ENCODE measurements around the gene ATP6V0B.
A peak's percentile ranks its signal among the peaks of the same experiment; 100 is the strongest.

Gene ATP6V0B

DNA sequence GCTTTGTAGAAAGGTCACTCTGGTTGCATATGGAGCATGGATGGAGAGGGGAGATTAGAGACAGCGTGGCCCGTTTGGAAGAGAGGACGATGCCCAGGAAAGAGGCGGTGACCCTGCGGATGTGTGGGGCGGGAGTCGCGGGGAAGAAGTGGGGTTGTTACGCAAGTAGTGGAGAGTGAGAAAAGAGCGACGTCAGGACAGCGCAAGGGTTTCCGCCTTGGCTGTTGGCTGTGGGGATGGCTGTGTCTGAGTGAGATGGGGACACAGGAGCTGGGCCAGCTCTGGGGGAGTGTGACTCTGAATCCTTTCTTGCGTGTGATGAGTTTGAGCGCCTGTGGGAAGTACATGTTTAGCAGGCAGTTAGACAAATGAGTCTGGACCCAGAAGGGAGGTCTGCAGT is 8.0 kb downstream of the ATP6V0B start:
- DNase-seq, result no peak

DNA sequence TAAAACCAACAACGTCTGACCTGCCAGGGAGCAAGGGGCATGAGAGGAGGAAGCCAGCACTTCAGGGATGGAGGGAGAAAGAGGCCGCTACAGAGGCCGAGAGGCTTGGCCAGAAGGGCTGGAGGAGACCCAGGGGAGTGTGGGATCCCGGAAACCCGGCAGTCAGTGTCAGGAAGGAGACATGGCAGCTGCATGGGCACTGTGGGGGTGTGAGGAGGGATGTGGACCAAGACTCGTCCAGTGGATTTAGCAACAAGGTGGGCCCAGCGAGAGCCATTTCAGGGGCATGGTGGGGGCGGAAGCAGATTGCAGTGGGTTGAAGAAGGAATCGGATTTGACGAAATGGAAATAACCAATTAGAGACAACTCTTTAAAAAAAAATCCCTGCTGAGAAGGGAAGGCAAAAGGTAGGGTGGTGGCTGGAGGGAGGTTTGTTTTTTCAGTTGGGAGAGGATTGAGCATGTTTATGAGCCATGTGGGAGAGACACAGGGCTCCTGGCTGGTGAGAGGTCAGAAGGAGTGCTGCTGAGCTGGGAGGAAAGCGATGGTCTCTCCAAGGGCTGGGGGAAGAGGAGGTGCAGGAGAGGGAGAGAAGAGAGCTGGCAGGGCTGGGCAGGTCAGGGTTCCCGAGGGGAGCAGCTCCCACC is 8.6 kb downstream of the ATP6V0B start:
- peak; percentile 33 for DNase-seq

DNA sequence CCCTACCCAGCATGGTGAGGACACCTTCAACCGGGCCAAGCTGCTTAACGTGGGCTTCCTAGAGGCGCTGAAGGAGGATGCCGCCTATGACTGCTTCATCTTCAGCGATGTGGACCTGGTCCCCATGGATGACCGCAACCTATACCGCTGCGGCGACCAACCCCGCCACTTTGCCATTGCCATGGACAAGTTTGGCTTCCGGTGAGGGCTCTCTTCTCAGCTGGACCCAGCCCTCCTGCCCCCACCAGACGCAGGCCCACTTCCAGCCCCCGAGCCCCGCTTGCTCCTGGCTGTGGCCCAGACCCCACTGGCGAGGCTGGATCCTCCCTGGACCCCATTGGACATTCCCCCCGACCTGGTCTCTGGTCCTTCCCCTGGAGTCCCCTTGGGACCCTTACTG is 10.1 kb downstream of the ATP6V0B start:
- no peak for DNase-seq

DNA sequence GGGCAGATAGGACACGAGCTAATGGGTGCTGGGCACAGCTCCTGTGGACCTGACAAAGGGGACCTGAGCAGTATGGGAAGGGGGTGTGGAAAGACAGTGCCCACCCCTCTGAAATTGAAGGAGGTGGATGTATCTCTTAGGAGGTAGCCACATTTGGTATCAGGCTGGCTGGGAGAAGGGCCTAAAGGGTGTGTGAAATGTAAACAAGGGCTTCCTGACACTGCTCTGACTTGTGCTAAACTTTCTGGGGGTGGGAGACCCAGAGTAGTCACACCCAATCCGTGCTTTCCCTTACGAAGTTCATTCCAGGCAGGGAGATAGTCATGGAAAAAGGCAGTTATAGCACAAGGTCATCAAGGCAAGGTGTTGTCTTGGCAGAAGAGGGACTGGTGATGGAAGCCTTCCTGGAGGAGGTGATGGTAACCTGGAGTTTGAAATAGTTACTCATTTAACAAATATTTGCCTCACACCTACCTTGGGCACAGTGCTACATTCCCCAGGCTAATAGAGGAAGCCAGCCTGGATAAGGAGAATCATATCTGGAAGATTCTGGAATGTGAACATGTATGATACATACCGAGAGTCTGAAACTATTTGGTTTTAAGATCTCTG is 11.3 kb downstream of the ATP6V0B start:
- DNase-seq, result no peak

DNA sequence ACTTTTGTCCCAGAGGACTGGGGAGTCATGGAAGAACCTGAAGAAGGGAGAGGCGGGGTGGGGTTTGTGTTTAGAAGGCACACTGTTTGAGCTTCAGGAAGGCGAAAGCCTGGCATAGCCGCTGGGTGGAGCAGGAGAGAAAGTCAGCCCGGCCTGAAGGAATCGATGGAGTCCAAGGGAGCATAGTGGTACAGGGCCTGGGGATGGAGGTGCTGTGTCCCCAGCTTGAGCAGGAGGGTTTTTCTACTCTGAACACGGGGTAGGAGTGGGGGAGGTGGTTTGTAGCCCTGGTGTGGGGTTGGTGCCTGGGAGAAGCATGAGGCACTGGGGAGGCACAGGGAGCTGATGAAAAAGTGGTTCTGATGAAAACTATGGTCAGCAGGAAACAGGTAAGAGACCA is 12.0 kb downstream of the ATP6V0B start:
- DNase-seq, result no peak

DNA sequence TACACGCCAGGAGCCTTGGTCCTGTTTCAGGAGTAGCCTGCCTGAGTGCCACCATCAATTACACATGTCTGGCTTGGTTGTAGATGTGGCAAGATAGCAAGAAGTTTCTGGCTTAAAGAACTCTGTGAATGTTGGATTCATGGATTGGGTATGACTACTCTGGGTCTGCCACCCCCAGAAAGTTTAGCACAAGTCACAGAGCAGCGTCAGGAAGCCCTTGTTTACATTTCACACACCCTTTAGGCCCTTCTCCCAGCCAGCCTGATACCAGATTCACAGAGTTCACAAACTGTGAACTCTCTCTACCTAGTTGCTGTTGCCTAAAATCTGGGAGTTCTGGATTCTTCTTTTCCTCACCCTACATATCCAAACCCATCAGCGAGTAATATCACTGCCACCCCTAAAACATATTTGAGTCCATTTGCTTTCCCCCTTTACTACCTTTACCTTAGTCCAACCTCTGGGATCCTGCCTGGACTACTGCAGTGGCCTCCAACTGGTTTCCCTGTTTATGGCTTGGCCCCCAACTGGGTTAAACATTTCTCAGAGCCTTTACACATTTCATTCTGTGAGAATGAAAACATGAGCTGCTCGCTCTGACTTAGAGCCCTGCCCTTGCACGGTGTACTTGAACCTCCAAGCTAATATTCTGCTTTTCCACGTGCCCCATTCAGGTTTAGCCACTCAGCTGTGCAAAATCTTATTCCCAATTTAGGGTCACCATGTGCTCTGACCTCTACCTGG is 12.6 kb downstream of the ATP6V0B start:
- DNase-seq, result no peak

DNA sequence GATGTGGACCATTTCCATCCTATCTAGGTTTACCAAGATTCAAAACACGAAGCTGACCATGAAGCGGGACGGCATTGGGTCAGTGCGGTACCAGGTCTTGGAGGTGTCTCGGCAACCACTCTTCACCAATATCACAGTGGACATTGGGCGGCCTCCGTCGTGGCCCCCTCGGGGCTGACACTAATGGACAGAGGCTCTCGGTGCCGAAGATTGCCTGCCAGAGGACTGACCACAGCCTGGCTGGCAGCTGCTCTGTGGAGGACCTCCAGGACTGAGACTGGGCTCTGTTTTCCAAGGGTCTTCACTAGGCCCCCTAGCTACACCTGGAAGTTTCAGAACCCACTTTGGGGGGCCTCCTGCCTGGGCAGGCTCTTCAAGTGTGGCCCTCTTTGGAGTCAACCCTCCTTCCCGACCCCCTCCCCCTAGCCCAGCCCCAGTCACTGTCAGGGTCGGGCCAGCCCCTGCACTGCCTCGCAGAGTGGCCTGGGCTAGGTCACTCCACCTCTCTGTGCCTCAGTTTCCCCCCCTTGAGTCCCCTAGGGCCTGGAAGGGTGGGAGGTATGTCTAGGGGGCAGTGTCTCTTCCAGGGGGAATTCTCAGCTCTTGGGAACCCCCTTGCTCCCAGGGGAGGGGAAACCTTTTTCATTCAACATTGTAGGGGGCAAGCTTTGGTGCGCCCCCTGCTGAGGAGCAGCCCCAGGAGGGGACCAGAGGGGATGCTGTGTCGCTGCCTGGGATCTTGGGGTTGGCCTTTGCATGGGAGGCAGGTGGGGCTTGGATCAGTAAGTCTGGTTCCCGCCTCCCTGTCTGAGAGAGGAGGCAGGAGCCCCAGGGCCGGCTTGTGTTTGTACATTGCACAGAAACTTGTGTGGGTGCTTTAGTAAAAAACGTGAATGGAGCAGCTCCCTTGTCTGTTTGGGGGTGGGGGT is 15.8 kb downstream of the ATP6V0B start:
- no peak for DNase-seq

DNA sequence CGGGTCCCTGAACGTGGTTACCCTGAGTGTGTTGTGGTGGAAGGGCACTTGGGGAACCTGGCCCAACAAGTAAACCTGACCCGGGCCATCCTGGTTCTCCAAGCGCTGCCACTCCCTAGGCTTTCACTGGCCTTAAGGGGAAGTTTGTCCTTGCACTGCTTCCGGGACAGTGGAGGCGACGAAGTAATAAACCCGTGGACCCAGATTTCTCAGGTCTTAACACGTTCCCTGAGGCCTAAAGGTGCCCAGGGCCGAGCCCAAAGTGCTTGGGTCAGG is 16.4 kb downstream of the ATP6V0B start:
- DNase-seq, result peak; percentile 81

DNA sequence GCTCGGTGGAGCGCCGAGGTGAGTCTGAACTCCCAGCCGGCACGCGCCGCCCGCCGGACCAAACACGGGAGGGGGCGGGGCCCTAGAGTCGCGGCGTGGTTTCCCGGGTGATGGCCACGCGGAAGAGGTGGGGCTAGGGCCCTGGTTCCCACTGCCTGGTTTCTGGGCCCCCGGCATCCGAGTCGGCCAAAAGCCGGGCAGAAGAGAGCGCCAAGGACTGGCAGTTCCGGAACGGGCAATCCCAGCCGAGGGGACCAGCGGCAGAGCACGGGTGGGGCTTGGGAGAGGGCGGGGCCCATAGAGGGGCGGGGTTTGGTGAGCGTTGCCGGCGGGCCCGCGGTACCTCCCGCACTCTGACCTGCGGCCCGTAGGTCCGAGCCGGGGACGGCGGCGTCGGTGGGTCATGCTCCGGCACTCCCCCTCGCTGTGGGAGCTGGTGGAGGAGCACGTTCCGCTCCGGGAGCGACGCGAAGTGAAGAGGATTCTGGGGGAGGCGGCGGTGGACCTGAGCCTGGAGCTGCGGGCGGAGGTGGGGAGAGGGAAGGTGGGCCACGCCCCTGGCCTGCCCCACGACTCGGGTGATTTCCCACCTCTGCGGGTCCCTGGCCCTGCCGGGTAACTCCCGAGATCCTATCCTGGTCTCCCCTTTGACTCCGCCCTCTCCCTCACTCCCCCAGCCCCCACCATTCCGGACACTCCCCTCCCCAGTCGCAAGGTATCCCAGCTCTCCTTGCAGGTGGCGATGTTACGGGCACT is 16.9 kb downstream of the ATP6V0B start, which contains the start of gene CCDC24:
Gene CCDC24, plus strand, starts transcription at position 124 of the 756 bp plus-strand sequence. Its CDS starts 280 bp downstream, at position 404.
- DNase-seq, result peak; percentile 83

DNA sequence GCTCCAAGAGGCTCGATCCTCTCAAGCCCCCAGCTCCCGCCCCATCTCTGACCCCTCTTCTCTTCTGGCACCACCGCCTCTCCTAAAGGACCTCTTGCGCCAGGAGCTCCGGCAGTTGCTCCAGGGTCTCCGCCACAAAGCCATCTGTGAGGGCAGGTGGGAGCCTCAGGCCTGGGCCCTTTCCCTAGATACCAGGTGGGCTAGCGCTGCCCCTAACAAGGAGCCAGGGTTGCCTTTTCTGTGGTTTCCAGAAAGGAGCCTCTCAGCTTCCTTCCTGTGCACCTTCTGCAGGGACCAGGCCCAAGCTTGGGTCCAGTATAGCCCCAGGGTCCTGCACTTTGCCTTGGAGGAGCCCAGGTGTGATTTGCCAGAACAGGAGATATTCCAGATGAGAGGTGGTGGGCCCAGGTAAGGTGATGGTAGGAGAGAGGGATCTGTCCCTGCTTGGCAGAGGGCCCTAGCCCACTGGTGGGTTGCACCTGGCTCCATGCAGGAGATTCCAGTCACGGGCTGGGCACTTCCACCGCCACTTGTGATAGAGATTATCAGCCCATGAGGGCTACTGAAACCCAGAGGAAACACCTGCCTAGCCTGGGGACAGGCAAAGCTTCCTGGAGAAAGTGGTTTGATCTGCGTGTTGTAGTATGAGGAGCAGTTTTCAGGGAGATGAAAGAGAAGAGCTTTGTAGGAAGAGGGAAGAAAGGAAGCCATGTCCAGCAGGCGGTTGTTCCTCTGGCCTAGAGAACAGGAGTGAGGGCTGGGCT is 17.7 kb downstream of the ATP6V0B start:
- no peak for DNase-seq

DNA sequence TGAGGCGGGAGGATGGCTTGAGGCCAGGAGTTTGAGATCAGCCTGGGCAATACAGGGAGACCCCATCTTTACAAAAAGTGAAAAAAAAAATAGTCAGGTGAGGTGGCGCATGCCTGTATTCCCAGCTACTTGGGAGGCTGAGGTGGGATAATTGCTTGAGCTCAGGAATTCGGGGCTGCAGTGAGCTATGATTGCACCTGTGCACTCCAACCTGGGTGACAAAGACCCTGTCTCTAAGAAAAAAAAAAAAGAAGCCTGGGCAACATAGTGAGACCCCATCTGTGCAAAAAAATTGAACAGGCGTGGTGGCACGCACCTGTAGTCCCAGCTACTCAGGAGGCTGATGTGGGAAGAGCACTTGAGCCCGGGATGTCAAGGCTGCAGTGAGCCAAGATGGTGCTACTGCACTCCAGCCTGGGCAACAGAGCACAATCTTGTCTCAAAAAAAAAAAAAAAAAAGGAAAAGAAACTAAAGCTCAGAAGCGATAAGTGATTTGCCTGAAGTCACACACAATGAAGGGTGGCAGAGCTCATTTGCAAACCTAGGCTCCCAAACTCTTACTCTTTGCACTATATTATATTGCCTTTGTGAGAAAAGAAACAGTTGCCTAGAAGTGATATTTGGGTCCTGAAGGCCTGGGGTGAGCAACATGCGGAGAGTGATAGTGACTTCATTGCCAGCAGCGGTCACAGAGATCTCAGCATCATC is 18.6 kb downstream of the ATP6V0B start:
- no peak for DNase-seq

DNA sequence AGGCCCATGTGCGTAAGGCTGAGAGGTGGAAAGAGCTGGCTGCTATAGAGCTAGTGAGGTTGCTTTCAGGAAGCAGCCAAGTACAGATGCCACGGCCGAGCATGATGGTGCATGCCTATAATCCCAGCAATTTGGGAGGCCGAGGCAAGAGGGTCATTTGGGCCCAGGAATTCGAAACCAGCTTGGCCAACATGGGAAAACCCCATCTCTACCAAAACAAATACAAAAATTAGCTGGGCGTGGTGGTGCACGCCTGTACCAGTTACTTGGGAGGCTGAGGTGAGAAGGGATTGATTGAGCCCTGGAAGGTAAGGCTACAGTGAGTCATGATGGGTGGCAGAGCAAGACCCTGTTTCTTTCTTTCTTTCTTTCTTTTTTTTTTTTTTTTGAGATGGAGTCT is 19.3 kb downstream of the ATP6V0B start:
- no peak for DNase-seq

DNA sequence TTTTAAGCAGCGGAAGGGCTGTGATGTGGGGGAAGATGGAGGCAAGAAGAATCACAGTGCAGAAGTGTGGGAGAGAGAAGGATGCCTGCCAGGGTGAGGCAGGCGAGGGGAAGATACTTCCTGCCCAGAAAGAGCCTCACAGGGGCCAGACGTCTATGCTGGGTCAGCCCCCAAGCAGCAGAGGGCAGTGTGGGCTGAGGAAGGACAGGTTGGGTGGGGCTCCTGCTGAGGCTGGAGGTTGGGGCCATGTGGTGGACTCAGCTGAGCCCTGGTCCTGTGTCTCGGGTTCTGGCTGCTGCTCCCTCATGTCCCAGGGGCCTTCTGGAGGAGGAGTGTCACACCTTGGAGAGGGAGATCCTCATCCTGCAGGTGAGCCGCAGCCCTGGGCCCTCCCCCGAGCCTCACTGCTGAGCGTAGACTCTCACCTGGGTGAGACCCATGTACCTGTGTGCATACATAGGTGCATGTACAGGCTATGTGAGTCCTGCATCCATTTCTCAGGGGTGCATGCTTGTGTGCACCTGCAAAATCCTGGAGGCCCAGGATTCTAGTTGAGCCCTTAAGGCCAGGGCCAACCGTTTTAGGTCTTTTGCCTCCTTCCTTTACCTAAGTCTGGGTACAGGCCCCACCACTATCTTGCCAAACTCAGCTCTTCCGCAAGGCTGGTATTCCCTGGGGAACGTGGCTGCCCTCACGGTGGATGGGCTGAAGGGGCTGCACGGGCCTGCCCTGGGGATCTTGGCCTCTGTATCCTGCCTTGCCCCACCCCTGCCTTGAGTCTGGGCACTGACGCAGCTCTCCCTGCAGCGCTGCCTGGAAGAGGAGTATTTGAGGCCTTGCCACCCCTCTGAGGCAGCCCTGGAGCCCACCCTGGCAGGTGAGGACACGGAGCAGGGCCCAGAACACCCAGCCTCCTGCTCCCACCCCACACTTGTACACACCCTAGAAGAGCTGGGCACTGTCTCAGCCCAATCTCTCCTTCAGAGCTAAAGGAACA is 20.3 kb downstream of the ATP6V0B start:
- no peak for DNase-seq

DNA sequence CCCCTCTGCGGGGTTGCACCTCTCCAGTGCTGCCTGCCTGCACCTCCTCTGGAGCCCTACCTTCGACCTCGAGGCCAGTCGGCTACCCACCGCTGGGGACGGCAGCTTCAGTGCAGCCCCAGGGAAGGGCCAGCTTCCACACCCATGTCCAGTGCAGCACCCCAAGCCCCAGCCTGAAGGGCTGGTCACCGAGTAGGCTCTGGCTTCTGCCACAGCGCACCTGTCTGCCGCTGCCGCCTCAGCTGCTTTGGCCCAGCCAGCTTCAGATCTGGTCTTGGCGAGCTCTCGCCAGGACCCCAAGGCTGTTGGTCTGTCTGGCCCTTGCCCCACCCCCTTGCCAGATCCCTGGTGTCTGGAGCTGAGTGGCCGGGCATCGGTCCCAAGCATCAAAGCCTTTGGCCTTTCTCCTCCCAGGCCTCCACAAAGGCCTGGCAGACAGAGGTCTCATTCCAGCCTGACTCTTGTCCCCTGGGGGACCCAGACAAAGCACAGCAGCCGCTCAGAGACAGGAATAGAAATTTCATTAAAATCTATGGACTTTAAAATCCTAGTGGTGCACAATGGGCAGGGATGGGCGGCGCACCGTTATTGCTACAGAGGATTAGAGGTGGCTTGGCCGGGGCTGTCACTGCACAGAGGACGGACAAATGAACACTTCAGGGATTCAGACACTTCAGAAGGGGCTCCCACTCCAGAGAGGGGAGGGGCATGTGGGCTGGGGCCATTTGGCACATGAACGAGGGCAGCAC is 21.4 kb downstream of the ATP6V0B start:
- no peak for DNase-seq

DNA sequence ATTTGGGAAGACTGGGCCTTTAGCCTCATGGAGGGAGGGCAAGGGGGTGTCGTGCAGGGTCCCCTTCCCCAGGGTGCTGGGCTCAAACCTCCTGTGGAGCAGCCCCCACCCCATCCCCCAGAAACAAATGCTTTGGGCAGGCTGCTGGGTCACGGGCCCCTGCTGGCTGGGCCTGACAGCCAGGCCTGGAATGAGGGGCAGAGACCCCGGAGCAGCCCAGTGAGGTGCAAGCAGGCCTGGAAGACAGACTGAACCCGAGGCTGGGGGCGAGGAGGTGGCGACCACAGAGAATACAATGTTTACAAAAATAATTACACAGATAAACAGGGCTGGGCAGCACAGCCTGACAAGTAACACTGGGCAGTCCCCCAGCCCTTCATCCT is 22.0 kb downstream of the ATP6V0B start:
- DNase-seq, result no peak

DNA sequence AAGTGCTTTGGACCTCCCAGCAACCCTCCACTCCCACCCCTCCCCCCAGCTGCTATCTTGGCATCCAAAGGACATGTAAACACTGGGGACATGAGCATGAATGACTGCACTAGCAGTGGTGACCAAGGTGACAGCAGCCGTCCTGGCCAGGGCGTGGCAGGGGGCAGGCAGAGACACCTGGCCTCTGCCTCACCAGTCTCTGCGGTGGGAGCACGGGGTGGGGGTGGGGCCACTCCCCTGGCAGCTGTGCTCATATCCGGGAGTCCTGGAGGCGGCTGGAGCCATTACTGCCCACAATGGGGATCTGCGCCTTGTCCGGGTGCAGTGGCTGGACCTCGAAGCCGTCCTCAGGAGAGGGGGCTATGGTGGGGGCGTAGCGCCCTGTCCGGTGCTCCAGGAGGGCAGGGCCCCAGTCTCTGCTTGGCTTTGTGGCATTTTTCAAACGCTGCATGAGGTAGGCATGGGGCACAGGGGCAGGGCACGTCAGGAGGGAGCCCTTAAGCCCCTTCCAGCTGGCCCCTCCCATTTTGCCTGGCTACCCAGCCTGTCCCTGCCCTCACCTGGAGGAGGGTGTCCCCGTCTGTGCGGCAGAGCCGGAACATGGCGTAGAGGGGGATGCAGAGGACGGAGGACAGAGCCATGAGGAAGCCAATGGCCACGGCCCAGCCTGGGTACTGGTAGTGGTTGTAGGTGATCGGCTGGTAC is 22.7 kb downstream of the ATP6V0B start:
- DNase-seq, result no peak

DNA sequence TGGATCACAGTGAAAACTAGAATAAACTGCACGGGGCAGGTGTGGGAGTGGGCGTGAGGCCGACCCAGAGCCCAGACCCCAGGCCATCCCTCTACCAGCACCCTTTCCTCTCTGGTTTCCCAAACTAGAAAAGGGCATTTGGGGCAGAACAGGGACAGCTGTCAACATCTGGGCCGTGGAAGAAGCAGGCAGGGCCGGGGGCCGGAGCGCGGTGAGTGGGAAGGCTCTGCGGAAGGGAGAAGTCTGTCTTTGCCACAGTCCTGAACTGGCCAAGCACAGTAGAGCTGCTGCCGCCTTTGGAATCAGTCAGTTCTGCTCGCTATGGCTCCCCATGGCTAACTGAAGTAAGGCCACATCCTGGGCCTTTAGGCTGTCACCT is 23.2 kb downstream of the ATP6V0B start:
- no peak for DNase-seq

DNA sequence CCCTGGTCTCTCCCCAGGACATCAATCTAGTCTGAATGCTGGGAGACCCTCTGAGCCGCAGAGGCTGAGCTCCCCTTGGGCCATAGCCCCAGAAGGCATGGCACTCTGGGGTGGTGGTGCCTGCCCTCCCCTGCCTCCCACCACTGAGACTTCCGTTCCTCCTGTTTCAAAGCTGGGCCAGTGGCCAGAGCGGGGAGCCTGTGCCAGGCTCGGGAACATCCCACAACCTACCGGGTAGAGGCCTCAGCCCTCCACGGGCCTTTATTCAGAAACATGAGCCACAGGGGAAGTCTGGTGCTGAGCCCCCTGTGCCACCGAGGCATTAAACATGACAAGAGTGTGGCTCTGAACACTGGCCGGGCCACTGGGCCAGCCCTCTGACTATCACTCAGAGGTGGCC is 24.7 kb downstream of the ATP6V0B start:
- no peak for DNase-seq
